Smooth muscle cell (in vitro differentiated cells): ENCODE data around the gene ARPC2. TPM values are rescaled to one million over a fixed set of nuclear protein-coding genes. Genes with fewer than 3 reads are reported as not detected.
A peak's percentile ranks its signal among the peaks of the same experiment; 100 is the strongest.

Experiments used
- DNase-seq: peaks from one replicate; lab custom pipeline; 2025; ENCODE audit not compliant: unreplicated experiment; lab: John Stamatoyannopoulos, UW
- H2AFZ ChIP-seq: fragments of 200-600 bp; sonication (generic); 2 replicates; pipeline ENCODE4 v1.6.0; 2016; ENCODE audit warnings: antibody characterized with exemption, low read depth, mild to moderate bottlenecking
- H3F3A ChIP-seq: fragments of 200-600 bp; sonication (generic); 2 replicates; pipeline ENCODE4 v1.6.0; 2017; ENCODE audit warnings: antibody characterized with exemption, low read depth
- H3K27ac ChIP-seq: fragments of 200-600 bp; sonication (generic); 2 replicates; pipeline ENCODE4 v1.5.1; 2016; ENCODE audit warnings: low read depth, mild to moderate bottlenecking
- H3K27me3 ChIP-seq: fragments of 200-600 bp; sonication (generic); 2 replicates; pipeline ENCODE4 v1.6.1; 2016; ENCODE audit warnings: low read depth, mild to moderate bottlenecking
- H3K36me3 ChIP-seq: fragments of 200-600 bp; sonication (generic); 2 replicates; pipeline ENCODE4 v1.5.1; 2016; ENCODE audit warnings: low read depth
- H3K4me1 ChIP-seq: fragments of 200-600 bp; sonication (generic); 2 replicates; pipeline ENCODE4 v1.5.1; 2016; ENCODE audit warnings: low read depth
- H3K4me2 ChIP-seq: fragments of 200-600 bp; sonication (generic); 2 replicates; pipeline ENCODE4 v1.6.0; 2016; ENCODE audit warnings: mild to moderate bottlenecking
- H3K4me3 ChIP-seq: fragments of 200-600 bp; sonication (generic); 2 replicates; pipeline ENCODE4 v1.5.1; 2016; ENCODE audit warnings: mild to moderate bottlenecking
- H3K79me2 ChIP-seq: fragments of 200-600 bp; sonication (generic); 2 replicates; pipeline ENCODE4 v1.6.0; 2016; ENCODE audit warnings: low read depth, mild to moderate bottlenecking
- H3K9ac ChIP-seq: fragments of 200-600 bp; sonication (generic); 2 replicates; pipeline ENCODE4 v1.6.0; 2016; ENCODE audit warnings: low read depth
- H3K9me3 ChIP-seq: fragments of 200-600 bp; sonication (generic); replicated peaks from 2 replicates; pipeline ENCODE4 v1.5.1; 2016; ENCODE audit warnings: low read depth
- H4K20me1 ChIP-seq: fragments of 200-600 bp; sonication (generic); 2 replicates; pipeline ENCODE4 v1.6.0; 2016; ENCODE audit warnings: low read depth
- CTCF ChIP-seq: fragments of 200-600 bp; sonication (generic); IDR thresholded peaks from 2 replicates; pipeline ENCODE4 v1.5.1; 2017; ENCODE audit warnings: borderline replicate concordance, mild to moderate bottlenecking, antibody characterized with exemption; ENCODE audit not compliant: insufficient read depth, poor library complexity, severe bottlenecking
- WGBS: methylation state at CpG from one replicate; pipeline ENCODE4 v1.1.7; 2016; ENCODE audit warnings: low lambda C conversion rate; 5-methylcytosine and 5-hydroxymethylcytosine counted together
- polyA plus RNA-seq: library from polyadenylated mRNA; unstranded; fragments of >200 nt; fragmentation: Nextera tagmentation; extraction: Ambion mirVana; gene quantifications from 2 replicates; pipeline ENCODE4 v1.2.1, GENCODE V29; 2016
- total RNA-seq: library from RNA; depleted of rRNA; stranded (reverse); fragments of >200 nt; gene quantifications from 2 replicates; pipeline ENCODE4 v1.2.3, GENCODE V29; 2014

Gene ARPC2
- total and polyA plus RNA-seq, 2 experiments from 2014 or later = 653 to 858 TPM

DNA sequence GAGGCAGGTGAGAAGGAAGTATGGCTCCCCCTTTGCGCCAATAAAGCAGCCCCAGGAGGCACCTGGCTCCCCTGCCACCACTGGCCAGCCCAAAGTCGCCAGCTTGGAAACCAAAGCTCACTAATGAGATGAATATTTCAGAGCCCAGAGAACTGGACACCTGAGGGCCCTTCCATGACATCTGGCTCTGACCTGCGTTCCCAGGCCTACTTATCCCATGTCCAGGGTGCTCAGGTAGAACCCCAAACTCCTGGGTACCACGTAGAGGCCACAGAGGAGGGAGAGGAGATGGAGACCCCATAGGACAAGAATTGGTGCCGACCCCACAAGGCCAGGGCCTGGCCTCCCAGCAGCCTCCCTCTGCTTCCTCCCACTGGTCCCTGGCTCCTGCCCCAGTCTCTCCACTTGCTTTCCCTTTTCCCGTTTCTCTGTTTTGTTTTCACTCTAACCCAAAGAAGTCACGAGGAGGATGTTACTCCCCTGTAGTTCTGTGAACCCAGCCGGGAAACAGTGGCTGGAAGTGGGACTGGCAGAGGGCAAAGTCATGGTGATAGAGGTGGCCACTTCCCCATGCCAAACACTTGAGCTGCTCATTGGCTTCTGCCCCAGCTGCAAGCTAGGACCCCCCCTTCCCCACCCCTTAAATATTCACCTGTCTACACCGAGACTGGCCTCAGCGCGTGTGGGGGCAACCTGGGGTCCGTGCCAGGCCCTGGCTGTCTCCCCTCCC lies 74.5 kb downstream of the ARPC2 start:
- no peaks in the 10 kb centered on the region for H4K20me1 ChIP-seq
- no peaks in the 10 kb centered on the region for H3K36me3 ChIP-seq
- no peaks in the 10 kb centered on the region for H3K27me3 ChIP-seq
- no peaks in the 10 kb centered on the region for H3K9me3 ChIP-seq
- H3K9ac ChIP-seq = peak overlapping the region; percentile 73
- no peak for DNase-seq
- H3F3A ChIP-seq = peaks cover 29% of the 10 kb centered on the region
- peaks cover 37% of the 10 kb centered on the region for H3K4me1 ChIP-seq
- H3K79me2 ChIP-seq = peaks cover 58% of the 10 kb centered on the region
- no peak overlapping the region for H2AFZ ChIP-seq
- H3K27ac ChIP-seq = peak overlapping the region; percentile 100
- H3K4me2 ChIP-seq = peak overlapping the region; percentile 94
- TF ChIP-seq CTCF = no peak
- 56% methylated on average over 12 of the region's 12 CpGs for WGBS
- H3K4me3 ChIP-seq = peak overlapping the region; percentile 64

DNA sequence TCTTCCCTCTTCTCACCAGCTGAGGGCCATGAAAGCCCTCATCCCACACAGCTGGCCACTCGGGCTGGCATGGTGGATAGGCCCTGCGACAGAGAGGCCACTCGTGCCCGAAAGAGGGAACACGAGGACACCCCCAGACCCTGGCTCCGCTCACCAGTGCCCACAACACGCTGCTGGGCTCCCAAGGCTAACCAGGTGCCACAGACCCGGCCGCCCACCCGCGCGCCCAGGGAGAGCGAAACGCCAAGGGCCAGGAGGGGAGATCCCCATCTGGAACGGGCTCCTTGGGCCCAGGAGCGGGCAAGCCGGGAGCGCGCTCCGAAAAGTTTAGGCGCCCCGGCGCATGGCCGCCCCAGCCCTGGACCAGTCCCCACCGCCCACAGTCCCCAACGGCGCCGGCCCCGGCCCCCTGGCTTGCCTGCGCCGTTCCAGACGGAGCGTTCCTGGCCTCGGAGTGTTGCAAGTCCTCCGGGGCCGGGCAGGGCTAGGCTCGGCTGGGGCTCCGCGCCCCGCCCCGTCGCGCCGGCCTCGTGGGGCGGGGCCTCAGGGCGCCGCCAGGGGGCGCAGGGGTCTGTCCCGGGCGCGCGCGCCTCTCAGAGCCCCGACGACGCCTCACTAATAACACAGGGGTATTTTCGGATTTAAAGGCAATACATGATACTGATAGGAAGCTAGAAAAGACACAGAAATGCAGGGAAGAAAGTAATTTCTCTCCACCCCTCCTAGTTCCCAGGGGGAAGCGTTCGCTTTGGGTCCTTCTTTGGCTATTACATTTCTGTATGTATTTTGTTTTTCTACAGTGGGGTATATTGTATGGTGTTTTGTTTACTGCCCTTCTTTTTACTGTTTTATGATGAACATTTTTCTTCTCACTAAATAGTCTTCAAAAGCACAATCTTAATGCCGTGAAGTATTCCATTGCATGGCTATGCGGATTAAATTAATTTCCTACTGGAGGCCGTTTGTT lies 75.3 kb downstream of the ARPC2 start, which contains the start of gene TMBIM1:
TMBIM1 (minus strand) TSS at position 456 of the 967 bp plus-strand sequence. CDS start 10,362 bp downstream, outside the sequence.
- Histone ChIP-seq H3K4me2 (peak within 1 kb of the TSS; percentile 94), H3F3A (peaks cover 27% of the 10 kb centered on the region), H3K4me3 (peak within 1 kb of the TSS; percentile 64), H3K79me2 (peaks cover 57% of the 10 kb centered on the region), H3K27me3 (no peaks in the 10 kb centered on the region), H2AFZ (peak within 1 kb of the TSS; percentile 63), H3K27ac (peak within 1 kb of the TSS; percentile 100), H3K9ac (peak within 1 kb of the TSS; percentile 73), H3K9me3 (no peaks in the 10 kb centered on the region), H4K20me1 (no peaks in the 10 kb centered on the region), H3K4me1 (peaks cover 34% of the 10 kb centered on the region), H3K36me3 (no peaks in the 10 kb centered on the region)
- peak; percentile 52 for DNase-seq
- 15% methylated on average over 38 of the region's 63 CpGs for WGBS
- TF ChIP-seq CTCF = peak; percentile 97

DNA sequence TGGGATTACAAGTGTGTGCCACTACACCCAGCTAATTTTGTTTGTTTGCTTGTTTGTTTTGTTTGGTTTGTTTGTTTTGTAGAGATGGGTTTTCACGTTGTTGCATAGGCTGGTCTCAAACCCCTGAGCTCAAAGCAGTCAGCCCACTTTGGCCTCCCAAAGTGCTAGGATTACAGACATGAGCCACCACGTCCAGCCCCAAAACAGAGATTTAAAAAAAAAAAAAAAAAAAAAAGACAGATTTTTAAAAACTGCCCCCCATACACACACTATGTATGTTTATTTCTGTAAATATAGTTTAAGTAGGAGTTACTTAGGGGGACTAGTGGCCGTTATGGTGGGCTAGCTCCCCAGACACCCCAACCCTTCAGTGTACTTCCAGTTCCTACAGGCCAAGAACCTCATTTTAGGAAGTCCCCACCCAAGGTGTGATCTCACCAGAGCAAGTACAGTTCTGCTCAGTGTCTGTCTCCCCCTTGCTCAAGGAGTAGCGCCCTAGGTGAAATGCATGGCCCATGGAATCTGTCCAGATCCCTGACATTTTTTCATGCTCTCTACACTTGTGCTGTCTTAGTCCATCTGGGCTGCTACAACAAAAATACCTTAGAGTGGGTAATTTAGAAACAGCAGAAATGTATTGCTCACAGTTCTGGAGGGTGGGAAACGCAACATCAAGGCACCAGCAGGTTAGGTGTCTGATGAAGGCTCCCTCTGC lies 76.9 kb downstream of the ARPC2 start:
- H3K4me2 ChIP-seq = no peak overlapping the region
- WGBS = 69% methylated on average over 5 of the region's 5 CpGs
- peak overlapping the region; percentile 100 for H3K27ac ChIP-seq
- H3K36me3 ChIP-seq = no peaks in the 10 kb centered on the region
- no peak overlapping the region for H2AFZ ChIP-seq
- H3K4me1 ChIP-seq = peaks cover 30% of the 10 kb centered on the region
- DNase-seq = no peak
- peaks cover 12% of the 10 kb centered on the region for H3F3A ChIP-seq
- H3K27me3 ChIP-seq = no peaks in the 10 kb centered on the region
- H3K79me2 ChIP-seq = peaks cover 42% of the 10 kb centered on the region
- no peak overlapping the region for H3K4me3 ChIP-seq
- no peak for TF ChIP-seq CTCF
- no peaks in the 10 kb centered on the region for H4K20me1 ChIP-seq
- no peaks in the 10 kb centered on the region for H3K9me3 ChIP-seq
- H3K9ac ChIP-seq = no peak overlapping the region
